Uterus (tissue), 2 donors: ENCODE data around the gene PLB1.

ENCODE experiments used
- CTCF ChIP-seq, 4 experiments: fragments of 200-600 bp in 2 of 4; fragments of 450-650 bp in 2 of 4; sonication (generic) in 2 of 4; IDR thresholded peaks; one replicate each; pipeline ENCODE4 v1.5.1; 2016 to 2019; ENCODE audit warnings: antibody characterized with exemption in 4 of 4, mild to moderate bottlenecking in 2 of 4, moderate library complexity in 1 of 4
- POLR2A ChIP-seq, 2 donors: fragments of 450-650 bp; IDR thresholded peaks; one replicate each; pipeline ENCODE4 v1.6.1; 2016; ENCODE audit warnings: antibody characterized with exemption in 2 of 2, mild to moderate bottlenecking in 1 of 2, moderate library complexity in 1 of 2

DNA sequence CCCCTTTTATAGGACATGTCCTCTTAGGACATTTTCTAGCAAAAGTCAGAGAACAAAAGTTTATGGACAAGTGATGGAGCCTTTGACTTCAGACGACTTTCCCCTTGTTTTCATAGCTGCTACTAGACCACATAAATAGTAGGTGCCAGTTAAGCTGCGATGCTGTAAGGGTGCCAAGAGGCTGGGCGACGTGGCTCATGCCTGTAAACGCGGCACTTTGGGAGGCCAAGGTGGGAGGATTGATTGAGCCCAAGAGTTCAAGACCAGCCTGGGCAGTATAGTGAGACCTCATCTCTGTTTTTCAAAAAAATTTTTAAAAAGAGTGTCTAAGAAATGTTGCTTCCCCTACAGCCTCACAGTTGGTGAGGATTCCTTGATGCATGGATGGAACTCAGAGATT, 2.2 kb upstream of the PLB1 start:
- TF ChIP-seq CTCF (IDR thresholded peaks at IDR 0.05): no peak
- TF ChIP-seq POLR2A (IDR thresholded peaks at IDR 0.05): no peak
